ENCODE measurements around the gene SCNN1B. TPM values are rescaled to one million over a fixed set of nuclear protein-coding genes. Genes with fewer than 3 reads are reported as not detected.

SCNN1B gene
- total RNA-seq, 6 experiments from 2014 or later, result not detected

GRCh38 chr16:23354246-23354645, 52.1 kb downstream of the SCNN1B start:
- no peak for DNase-seq
- Mint-ChIP-seq H3K4me3 (no peak overlapping the region), H3K9me3 (no peaks in the 10 kb centered on the region), H3K27ac (no peak overlapping the region), H3K36me3 (ENCODE audit: low read depth) (no peaks in the 10 kb centered on the region), H3K4me1 (ENCODE audit: low read depth) (no peaks in the 10 kb centered on the region), H3K27me3 (ENCODE audit: insufficient read depth) (peaks cover 15% of the 10 kb centered on the region)
- TF ChIP-seq CTCF (IDR thresholded peaks at IDR 0.05), result no peak

- no peak overlapping the region for H3K4me3 Mint-ChIP-seq
- no peaks in the 10 kb centered on the region for H3K9me3 Mint-ChIP-seq
Measured at GRCh38 chr16:23355106-23355670, 53.1 kb downstream of the SCNN1B start.

GRCh38 chr16:23356941-23357340, 54.8 kb downstream of the SCNN1B start:
- no peak overlapping the region for H3K27ac Mint-ChIP-seq
- no peak for TF ChIP-seq CTCF (IDR thresholded peaks at IDR 0.05)
- DNase-seq, result no peak

More at GRCh38 chr16:23355106-23355670, 53.1 kb downstream of the SCNN1B start:
- no peak for DNase-seq
- no peak overlapping the region for H3K27ac Mint-ChIP-seq
- no peaks in the 10 kb centered on the region for H3K36me3 Mint-ChIP-seq (ENCODE audit: low read depth)
- TF ChIP-seq CTCF (IDR thresholded peaks at IDR 0.05), result no peak
- no peaks in the 10 kb centered on the region for H3K4me1 Mint-ChIP-seq (ENCODE audit: low read depth)
- H3K27me3 Mint-ChIP-seq (ENCODE audit: insufficient read depth), result peaks cover 16% of the 10 kb centered on the region

GRCh38 chr16:23357761-23358290, 55.7 kb downstream of the SCNN1B start:
- TF ChIP-seq CTCF (IDR thresholded peaks at IDR 0.05), result no peak
- Mint-ChIP-seq H3K27me3 (ENCODE audit: insufficient read depth) (peaks cover 10% of the 10 kb centered on the region), H3K4me3 (no peak overlapping the region), H3K4me1 (ENCODE audit: low read depth) (no peaks in the 10 kb centered on the region), H3K36me3 (ENCODE audit: low read depth) (no peaks in the 10 kb centered on the region), H3K9me3 (no peaks in the 10 kb centered on the region), H3K27ac (no peak overlapping the region)
- no peak for DNase-seq

More at GRCh38 chr16:23356941-23357340, 54.8 kb downstream of the SCNN1B start:
- peaks cover 10% of the 10 kb centered on the region for H3K27me3 Mint-ChIP-seq (ENCODE audit: insufficient read depth)
- no peaks in the 10 kb centered on the region for H3K4me1 Mint-ChIP-seq (ENCODE audit: low read depth)
- no peak overlapping the region for H3K4me3 Mint-ChIP-seq
- no peaks in the 10 kb centered on the region for H3K36me3 Mint-ChIP-seq (ENCODE audit: low read depth)
- H3K9me3 Mint-ChIP-seq, result no peaks in the 10 kb centered on the region

- peaks cover 9% of the 10 kb centered on the region for H3K27me3 Mint-ChIP-seq (ENCODE audit: insufficient read depth)
- H3K9me3 Mint-ChIP-seq, result no peaks in the 10 kb centered on the region
- no peaks in the 10 kb centered on the region for H3K36me3 Mint-ChIP-seq (ENCODE audit: low read depth)
- no peak for DNase-seq
- H3K4me1 Mint-ChIP-seq (ENCODE audit: low read depth), result no peaks in the 10 kb centered on the region
- TF ChIP-seq CTCF (IDR thresholded peaks at IDR 0.05), result no peak
- no peak overlapping the region for H3K27ac Mint-ChIP-seq
- no peak overlapping the region for H3K4me3 Mint-ChIP-seq
Measured at GRCh38 chr16:23359092-23359760, 57.1 kb downstream of the SCNN1B start.

Measured in HFFc6 (cell line).